ENCODE data around the gene NECAB3.
"Not testable (repeated sequence)": the region's sequence is repeated elsewhere in the genome, so short reads cannot be mapped to it uniquely, and the experiment has no call there.

NECAB3 gene, protein sequence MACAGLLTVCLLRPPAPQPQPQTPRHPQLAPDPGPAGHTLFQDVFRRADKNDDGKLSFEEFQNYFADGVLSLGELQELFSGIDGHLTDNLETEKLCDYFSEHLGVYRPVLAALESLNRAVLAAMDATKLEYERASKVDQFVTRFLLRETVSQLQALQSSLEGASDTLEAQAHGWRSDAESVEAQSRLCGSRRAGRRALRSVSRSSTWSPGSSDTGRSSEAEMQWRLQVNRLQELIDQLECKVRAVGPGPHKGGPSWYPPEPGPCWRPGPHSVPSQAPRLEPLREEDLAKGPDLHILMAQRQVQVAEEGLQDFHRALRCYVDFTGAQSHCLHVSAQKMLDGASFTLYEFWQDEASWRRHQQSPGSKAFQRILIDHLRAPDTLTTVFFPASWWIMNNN

DNA sequence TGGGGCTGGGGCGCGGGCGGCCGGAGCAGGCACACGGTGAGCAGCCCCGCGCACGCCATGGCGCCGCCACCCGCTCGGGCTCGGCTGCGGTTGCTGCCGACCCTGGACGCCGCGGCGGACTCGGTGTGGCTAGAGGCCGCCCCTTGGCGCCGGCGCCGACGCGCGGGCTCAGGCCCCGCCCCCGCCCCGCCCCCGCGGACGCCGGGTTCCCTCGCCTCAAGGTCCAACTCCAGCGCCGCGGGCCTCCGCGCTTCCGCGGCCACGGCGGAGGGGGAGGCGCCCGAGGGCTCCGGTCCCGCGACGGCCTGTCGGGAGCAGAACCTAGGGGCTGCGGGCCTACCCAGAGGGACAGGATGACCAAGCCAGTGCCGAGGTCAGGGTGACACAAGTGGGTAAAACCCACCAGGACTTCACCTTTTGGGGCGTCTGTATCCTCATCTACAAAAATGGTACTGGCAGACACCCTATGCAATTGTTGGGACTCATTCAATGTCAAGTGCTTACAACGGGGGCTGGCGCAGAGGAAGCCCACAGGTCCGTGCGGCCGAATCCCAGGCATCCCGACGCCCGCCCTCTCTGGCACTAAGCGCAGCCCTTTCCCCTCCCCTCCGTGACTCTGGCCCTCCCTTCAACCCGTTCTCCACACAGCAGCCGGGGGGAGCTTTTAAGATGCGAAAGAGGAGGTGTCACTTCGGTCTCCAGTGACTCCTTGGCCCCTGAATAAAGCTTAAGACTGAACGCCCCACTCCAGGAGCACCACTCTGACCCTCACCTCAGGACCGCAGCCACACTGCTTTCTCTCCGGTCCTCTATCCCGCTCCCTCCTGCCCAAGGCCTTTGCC is at the start of gene NECAB3:
TSS of gene NECAB3 (minus strand) at position 135 of the 842 bp plus-strand sequence. CDS start at position 59, 76 bp downstream.
- peak; percentile 50 for DNase-seq (ENCODE audit: low spot score)

DNA sequence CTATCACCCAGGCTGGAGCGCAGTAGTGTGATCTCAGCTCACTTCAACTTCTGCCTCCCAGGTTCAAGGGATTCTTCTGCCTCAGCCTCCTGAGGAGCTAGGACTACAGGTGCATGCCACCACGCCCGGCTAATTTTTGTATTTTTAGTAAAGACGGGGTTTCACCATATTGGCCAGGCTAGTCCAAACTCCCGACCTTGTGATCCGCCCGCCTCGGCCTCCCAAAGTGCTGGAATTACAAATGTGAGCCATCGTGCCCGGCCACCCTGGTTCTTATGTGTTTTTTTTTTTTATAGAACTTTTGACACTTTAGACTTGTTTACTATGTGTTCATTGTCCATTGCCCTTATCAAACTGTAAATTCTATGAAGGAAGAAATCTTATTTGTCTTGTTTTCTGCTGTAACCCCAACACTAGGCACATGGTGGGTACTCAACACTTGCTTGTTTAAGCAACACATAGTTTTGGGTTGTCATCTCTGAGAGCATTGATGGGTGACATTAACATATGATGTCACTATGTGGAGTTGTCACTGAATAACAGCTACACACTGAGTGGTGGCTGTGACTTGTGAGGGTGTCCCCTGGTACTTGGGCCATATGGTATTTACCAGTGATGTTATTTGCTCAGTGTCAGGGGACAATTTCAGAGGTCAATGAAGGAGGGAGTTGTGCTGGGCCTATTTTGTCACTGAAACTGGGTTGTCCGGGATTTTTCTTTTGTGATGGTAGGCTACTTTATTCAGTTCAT is 47.3 kb upstream of the NECAB3 start:
- DNase-seq (ENCODE audit: low spot score), result no peak

DNA sequence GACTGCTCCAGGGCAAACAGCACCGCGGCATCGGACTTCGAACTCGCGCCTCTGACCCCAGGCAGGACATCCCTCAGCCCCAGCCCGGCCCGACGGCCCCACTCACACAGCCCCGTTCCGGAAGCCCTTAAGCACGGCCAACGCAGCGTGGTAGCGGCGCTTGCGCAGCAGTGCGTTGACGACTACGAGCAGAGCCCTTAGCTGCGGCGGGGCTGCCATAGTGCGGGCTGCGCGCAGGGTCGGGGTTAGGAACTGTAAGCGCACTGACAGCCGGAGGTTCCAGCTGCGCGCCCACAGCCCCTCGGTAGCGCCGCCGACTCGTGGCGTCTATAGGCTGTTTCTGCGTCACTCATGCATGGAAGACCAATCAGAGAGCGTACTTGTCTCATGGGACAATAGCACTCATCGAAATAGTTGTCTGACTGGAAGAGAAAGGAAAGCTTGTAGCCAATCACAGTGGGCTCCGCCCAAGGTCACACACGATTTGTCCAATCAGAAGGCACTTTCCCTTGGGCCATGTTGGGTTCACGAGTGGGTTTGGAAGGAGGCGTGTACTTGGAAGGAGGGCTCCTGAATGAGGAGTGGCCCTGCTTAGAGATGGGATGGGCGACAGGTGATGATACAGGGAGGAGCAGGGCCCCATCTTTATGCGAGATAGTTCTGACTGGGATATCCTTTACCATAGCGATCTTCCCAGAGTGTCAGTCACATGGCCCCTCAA is 45.9 kb upstream of the NECAB3 start, which contains the start of gene PXMP4:
TSS of gene PXMP4 (minus strand) at position 322 of the 721 bp plus-strand sequence. CDS start at position 219, 103 bp downstream.
- DNase-seq (ENCODE audit: low spot score), result peak; percentile 96

DNA sequence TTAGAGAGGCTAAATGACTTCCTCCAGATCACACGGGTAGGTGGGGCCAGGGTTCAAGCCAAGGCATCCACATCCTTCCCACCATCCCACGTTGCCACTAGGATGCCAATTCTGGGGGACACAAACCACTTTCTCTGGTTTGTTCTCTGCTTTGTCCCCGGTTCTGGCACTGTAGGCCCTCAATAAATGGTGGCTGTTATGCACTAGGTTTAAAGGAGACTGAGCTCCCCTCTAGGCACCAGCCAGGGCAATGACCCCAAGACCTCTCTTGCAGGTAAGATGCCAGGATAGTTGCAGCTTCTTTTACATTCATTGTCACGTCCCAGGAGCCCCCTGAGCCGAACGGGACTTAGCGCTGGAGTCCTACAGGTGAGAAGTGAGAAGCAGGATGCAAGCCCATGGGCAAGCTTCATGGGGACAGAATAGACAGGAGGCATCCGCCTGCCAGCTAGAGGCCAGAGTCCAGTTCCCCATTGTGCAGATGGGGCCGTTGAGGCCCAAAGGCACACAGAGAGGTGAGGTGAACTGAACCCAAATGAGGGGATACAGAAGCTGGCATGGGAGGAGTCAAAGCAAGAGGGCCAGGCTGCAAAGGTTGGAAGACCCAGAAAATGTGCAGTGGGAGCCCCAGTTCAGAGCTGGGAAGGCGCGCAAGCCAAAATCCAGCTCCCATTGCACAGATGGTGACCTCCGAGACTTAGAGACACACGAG is 45.2 kb upstream of the NECAB3 start:
- no peak for DNase-seq (ENCODE audit: low spot score)

DNA sequence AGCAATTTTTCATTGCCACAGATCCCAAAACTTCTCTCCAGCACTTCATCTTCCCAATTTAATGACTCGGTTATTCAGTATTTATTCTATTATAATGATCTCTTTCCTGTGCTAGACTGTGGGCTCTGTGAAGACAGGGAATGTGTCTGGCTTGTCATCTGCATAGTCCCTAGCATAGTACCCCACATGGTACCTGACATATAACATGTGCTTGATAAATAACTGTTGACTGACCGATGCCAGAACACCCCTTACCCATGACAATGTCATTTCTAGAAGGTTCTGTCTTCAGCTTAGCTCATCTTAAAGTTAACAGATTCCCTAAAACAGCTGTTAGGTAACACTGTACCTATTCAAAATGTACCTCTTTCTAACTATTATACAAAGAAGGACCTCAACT is 42.3 kb upstream of the NECAB3 start:
- DNase-seq (ENCODE audit: low spot score), result no peak

DNA sequence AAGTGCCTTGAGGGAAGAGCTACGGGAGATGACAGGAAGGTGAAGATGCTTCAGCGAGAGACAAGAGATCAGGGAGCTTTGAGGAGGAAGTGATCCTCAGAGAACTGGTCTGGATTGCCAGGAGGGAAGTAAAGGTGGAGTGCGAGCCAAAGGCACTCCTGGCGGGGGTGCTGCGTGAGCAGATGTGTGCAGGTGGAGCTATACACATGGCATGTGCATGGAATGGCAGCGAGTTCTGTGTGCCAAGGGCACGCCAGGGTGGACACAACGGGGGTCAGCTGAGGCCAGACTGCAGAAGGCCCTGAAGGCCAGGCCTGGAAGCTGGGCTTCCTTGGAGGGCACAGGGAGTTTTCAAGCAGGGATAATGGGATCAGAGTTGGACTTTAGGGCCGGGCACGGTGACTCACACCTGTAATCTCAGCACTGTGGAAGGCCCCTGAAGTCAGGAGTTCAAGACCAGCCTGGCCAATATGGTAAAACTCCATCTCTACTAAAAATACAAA is 39.7 kb upstream of the NECAB3 start:
- no peak for DNase-seq (ENCODE audit: low spot score)

DNA sequence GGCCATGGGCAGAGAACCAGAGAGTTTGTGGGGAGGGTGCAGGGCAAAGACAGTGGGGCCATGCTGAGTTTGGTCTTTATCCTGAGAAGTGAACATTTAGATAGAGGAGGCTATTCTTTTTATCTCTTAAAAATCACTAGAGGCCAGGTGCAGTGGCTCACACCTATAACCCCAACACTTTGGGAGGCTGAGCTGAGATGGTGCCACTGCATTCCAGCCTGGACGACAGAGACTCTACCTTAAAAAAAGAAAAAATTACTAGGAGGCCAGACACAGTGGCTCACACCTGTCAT is 37.2 kb upstream of the NECAB3 start:
- DNase-seq (ENCODE audit: low spot score), result no peak

DNA sequence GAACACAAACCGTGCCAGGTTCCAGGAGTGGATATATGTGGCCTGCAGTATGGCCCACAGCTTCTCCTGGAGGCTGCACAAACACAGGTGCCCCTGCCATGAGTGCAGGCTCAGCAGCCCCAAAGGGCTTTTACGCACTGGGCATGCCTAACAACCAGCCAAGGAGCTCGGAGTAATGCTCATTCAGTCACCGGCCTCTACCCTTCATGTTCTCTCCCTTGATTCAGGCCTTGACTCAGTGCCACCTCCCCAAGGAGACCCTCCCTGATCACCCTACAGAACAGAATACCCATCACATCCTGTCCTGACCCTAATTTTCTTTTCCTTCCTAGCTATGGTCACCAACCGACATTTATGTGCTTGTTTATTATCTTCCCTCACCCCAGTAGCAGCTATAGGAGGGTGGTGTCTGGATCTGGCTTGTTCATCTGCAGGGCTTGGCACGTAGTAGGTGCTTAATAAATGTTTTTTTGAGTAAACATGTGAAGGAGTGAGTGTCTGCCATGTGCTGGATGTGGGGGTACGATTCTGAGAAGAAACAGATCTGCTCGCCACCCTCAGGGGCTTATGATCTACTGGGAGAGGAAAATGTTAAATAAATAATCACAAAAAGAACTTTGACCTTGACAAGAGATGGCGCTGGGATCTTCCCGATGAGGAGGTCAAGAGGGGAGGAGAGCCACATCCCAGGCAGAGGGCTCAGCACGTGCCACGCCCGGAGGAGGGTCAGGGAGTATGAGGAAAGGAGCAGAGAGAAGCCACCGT is 36.6 kb upstream of the NECAB3 start:
- DNase-seq (ENCODE audit: low spot score), result no peak

DNA sequence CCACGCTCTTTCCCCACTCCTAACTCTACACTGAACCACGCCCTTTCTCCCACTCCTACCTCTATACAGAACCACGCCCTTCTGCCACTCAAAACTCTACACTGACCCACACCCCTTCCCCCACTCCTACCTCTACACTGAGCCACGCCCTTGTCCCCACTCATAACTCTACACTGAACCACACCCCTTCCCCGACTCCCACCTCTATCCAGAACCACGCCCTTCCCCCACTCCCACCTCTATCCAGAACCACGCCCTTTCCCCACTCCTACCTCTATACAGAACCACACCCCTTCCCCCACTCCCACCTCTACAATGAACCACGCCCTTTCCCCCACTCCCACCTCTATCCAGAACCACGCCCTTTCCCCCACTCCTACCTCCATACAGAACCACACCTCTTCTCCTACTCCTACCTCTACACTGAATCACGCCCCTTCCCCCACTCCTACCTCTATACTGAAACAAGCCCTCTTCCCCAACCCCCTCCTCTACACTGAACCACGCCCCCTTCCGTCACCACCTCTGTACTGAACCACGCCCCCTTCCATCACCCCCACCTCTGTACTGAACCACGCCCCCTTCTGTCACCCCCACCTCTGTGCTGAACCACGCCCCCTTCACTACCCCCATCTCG is 35.8 kb upstream of the NECAB3 start:
- no peak for DNase-seq (ENCODE audit: low spot score)

DNA sequence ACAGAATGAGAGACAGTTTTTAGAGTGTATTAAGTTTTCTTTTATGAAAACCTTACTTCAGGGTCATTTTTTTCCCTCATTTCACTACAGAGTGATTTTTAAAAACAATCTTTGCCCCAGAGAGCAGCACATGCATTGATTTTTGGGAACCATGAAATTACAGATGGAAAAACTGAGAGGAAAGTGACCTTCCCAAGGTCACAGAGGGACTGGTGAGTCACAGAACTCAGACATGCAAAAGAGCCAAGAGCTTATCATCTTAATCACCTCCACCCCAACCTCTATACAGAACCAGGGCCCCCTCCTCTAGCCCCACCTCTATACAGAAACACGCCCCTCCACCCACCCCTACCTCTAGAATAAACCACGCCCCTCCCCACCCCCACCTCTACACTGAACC is 35.2 kb upstream of the NECAB3 start:
- no peak for DNase-seq (ENCODE audit: low spot score)

DNA sequence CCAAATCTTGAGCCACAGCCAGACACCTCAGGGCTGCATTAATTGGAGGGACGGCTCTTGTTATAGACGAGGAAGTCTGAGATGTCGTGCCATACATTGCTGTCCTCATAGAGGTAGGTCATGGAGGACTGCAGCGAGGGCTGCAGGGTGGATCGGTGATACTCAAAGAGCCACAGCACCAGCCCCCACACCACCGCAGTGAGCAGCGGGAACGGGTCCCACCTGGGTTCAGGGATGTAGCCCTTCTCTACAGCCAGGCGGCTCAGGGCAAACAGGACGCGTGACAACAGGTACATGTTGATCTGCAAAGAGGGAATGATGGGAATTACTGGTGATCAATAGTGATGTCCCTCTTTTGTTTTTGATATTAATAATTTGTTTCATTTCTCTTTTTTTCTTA is 33.4 kb upstream of the NECAB3 start:
- DNase-seq (ENCODE audit: low spot score), result no peak

DNA sequence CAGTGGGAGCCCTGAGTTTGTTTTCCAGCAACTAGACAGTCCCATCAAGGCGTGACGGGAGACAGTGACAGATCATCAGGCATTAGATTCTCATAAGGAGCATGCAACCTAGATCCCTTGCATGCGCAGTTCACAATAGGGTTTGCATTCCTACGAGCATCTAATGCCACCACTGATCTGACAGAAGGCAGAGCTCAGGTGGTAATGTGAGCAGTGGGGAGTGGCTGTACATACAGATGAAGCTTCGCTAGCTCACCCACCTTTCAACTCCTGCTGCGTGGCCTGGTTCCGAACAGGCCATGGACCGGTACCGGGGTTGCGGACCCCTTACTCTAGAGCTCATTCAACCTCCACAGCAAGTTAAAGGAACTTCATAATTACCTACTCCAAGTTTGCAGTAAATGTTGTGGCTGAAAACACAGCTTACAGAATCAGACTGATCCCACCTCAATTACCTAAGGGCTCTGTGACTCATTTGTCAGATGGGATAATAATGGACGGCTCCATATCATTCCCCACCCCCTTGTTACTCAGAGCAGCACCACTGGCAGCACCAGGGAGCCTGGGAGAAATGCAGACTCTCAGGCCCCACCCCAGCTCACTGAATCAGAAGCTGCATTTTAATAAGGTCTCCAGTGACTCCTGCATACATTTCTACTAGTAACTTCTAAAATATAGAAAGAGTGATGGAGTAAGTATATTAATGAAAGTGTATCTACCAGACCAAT is 30.1 kb upstream of the NECAB3 start:
- no peak for DNase-seq (ENCODE audit: low spot score)

DNA sequence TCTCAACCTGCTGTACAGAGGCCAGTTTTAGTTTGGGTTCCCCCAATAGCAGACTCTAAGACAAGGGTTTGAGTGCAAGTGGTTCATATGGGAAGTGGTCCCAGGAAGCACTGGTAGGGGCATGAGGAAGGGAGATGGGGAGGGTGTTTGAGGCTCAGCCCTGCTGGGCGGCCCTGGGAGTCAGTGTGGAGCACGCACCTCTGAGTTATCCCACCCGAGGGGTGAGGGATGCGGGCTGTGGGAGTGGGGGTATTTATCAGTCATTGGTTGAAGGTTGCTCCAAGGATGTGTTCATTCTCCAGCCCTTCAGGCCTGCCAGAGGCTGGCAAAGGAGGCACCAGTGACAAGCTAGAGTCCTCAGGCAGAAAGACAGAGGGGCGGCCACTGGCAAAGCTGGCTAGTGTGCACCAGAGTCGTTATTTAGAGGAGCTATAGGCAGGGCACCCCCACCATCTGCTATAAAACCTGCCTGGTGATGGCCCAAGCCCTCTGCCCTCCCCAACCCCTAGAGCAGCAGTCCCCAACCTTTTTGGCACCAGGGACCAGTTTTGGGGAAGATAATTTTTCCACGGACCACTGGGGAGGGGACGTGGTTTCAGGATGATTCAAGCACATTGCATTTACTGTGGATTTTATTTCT is 29.4 kb upstream of the NECAB3 start:
- no peak for DNase-seq (ENCODE audit: low spot score)

DNA sequence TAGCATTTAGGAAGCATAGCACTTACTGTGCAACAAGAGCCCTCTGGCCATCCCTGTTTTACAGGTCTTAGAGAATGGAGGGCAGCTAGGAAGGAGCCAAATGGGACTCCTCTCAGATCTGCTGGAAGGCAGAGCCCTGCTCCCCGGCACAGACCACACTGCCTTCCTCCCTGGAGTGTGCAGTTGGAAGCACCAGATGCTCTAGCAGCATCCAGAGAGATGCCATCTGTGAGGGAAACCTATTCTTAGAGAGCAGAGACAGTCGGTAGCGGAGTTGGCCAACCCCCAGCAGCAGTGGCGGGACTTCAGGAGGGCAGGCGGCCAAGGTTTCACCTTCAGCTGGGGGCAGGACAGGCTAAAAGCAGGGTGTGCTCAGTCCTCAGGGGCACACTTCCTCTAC is 28.6 kb upstream of the NECAB3 start:
- DNase-seq (ENCODE audit: low spot score), result no peak

DNA sequence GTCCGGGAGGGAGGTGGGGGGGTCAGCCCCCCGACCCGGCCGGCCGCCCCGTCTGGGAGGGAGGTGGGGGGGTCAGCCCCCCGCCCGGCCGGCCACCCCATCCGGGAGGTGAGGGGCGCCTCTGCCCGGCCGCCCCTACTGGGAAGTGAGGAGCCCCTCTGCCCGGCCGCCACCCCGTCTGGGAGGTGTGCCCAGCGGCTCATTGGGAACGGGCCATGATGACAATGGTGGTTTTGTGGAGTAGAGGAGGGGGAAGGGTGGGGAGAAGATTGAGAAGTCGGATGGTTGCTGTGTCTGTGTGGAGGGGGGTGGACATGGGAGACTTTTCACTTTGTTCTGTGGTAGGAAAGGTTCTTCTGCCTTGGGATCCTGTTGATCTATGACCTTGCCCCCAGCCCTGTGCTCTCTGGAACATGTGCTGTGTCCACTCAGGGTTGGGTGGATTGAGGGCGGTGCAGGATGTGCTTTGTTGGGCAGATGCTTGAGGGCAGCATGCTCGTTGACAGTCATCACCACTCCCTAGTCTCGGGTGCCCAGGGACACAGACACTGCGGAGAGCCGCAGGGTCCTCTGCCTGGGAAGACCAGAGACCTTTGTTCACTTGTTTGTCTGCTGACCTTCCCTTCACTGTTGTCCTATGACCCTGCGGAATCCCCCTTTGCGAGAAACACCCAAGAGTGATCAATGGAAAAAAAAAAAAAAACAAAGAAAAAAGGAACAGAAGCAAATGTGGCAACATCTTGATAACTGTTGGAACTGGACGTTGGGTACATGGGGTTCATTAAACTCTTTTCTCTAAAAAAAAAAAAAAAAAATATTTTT is 27.6 kb upstream of the NECAB3 start:
- DNase-seq (ENCODE audit: low spot score), result no peak

DNA sequence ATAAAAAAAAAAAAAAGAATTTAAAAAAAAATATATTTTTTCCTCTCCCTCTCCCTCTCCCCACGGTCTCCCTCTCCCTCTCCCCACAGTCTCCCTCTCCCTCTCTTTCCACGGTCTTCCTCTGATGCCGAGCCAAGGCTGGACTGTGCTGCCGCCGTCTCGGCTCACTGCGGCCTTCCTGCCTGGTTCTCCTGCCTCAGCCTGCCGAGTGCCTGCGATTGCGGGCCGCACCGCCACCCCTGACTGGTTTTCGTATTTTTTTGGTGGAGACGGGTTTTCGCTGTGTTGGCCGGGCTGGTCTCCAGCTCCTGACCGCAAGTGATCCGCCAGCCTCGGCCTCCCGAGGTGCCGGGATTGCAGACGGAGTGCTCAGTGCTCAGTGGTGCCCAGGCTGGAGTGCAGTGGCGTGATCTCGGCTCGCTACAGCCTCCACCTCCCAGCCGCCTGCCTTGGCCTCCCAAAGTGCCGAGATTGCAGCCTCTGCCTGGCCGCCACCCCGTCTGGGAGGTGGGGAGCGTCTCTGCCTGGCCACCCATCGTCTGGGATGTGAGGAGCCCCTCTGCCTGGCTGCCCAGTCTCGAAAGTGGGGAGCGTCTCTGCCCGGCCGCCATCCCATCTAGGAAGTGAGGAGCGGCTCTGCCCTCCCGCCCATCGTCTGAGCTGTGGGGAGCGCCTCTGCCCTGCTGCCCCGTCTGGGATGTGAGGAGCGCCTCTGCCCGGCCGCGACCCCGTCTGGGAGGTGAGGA is 26.6 kb upstream of the NECAB3 start:
- DNase-seq (ENCODE audit: low spot score), result not testable (repeated sequence)

DNA sequence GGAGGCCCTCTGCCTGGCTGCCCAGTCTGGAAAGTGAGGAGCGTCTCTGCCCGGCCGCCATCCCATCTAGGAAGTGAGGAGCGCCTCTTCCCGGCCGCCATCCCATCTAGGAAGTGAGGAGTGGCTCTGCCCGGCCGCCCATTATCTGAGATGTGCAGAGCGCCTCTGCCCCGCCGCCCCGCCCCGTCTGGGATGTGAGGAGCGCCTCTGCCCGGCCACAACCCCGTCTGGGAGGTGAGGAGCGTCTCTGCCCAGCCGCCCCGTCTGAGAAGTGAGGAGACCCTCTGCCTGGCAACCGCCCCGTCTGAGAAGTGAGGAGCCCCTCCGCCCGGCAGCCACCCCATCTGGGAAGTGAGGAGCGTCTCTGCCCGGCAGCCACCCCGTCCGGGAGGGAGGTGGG is 24.7 kb upstream of the NECAB3 start:
- not testable (repeated sequence) for DNase-seq (ENCODE audit: low spot score)
